Small intestine (tissue), 7 donors: Measurements from ENCODE around the gene ADIPOR2. TPM values are rescaled to one million over a fixed set of nuclear protein-coding genes. Genes with fewer than 3 reads are reported as not detected.
A peak's percentile ranks its signal among the peaks of the same experiment; 100 is the strongest.

Source experiments
- DNase-seq, 2 donors: peaks; one replicate each; pipeline versions ENCODE4 v3.0.0 to v3.0.0-alpha.2; 2013
- FAIRE-seq: peaks from 2 replicates; lab custom pipeline; 2012; peaks lifted over from hg19 to GRCh38; lab: Jason Lieb, UNC
- H3K27ac ChIP-seq, 3 donors: one replicate each; pipeline ENCODE4 v1.5.1; 2013; ENCODE audit warnings: low read length in 2 of 3, mild to moderate bottlenecking in 2 of 3, control low read depth in 1 of 3, inconsistent platforms in 1 of 3, low read depth in 1 of 3, moderate library complexity in 1 of 3
- H3K27me3 ChIP-seq, 3 donors: one replicate each; pipeline ENCODE4 v1.6.1; 2013; ENCODE audit warnings: low read length in 3 of 3, inconsistent platforms in 1 of 3; ENCODE audit not compliant: control insufficient read depth in 3 of 3, insufficient read depth in 3 of 3
- H3K36me3 ChIP-seq, 3 donors: one replicate each; pipeline ENCODE4 v1.6.1; 2013; ENCODE audit warnings: low read length in 3 of 3, inconsistent platforms in 1 of 3, low read depth in 1 of 3, mild to moderate bottlenecking in 1 of 3, moderate library complexity in 1 of 3; ENCODE audit not compliant: control insufficient read depth in 3 of 3, insufficient read depth in 2 of 3
- H3K4me1 ChIP-seq, 3 donors: one replicate each; pipeline ENCODE4 v1.6.1; 2013; ENCODE audit warnings: low read length in 2 of 3, inconsistent platforms in 1 of 3, low read depth in 1 of 3, mild to moderate bottlenecking in 1 of 3, moderate library complexity in 1 of 3; ENCODE audit not compliant: control insufficient read depth in 3 of 3, insufficient read depth in 2 of 3
- H3K4me3 ChIP-seq, 3 donors: one replicate each; pipeline ENCODE4 v1.5.1; 2013; ENCODE audit warnings: low read length in 3 of 3, control low read depth in 1 of 3, inconsistent platforms in 1 of 3, low read depth in 1 of 3, mild to moderate bottlenecking in 1 of 3, moderate library complexity in 1 of 3
- H3K9me3 ChIP-seq, 2 donors: one replicate each; pipeline ENCODE4 v1.6.1; 2013; ENCODE audit warnings: low read depth in 1 of 2, low read length in 1 of 2; ENCODE audit not compliant: control insufficient read depth in 2 of 2, insufficient read depth in 1 of 2
- WGBS, 3 donors: extraction: QIAGEN DNeasy Blood & Tissue Kit; methylation state at CpG; one replicate each; pipeline ENCODE4 v1.1.7; 2013; 5-methylcytosine and 5-hydroxymethylcytosine counted together
- polyA plus RNA-seq, 4 donors: library from polyadenylated mRNA; stranded (reverse) in 3 of 4; unstranded in 1 of 4; fragments of 200-250 nt in 3 of 4; fragments of 120-200 nt in 1 of 4; gene quantifications; one replicate each; pipeline versions ENCODE4 v1.2.1 to v1.2.3, GENCODE V29; 2013
- donor health status: healthy with polysubstance abuse.
- donor health status: control.
- donor health status: control.
- donor health status: Bipolar disorder and iron deficiency.
- donor health status: healthy.

ADIPOR2 gene
- polyA plus RNA-seq, 4 donors: 35.6 to 57.3 (median 48.9) TPM

DNA sequence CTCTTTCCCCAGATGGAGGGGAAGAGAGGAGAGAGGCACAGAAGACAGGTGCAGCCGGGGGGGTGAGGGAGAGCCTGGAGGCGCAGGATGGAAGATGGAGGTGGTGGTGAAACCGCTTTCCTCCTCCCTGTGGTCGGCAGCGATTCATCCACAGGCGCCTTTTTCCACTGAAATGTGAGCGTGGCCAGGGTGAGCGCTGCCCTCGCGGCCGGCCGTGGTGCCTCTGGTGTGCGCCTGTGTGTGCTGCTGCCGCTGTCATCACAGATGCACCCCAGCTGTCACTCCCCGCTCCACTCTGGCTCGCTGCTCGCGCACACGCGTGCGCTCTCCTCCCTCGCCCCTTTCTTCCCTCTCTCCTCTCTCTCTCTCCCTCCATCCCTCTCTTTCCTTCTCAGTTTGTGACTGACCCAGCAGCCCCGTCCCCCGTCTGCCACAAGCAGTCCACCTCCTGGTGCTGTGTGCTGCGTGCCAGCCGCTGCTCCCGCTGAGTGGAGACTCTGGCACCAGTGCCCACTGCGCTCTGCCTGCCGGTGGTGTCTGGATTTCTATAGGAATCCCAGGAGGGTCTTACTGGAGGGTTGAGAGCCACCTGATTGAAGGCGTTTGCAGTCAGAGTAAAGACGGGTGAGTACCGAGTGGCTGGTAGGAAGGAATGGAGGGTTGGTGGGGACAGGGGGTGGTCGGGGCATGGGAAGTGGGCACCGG, 129.5 kb downstream of the ADIPOR2 start, which contains the start of gene LRTM2:
LRTM2 (plus strand) TSS at position 375 of the 705 bp plus-strand sequence. CDS start 7,584 bp downstream, outside the sequence.
- Histone ChIP-seq H3K9me3 (no peaks in the 10 kb centered on the region), H3K4me3 (no peak within 1 kb of the TSS), H3K27me3 (peaks cover 3 to 40% (median 15%) of the 10 kb centered on the region in 3 donors), H3K36me3 (no peaks in the 10 kb centered on the region), H3K4me1 (no peaks in the 10 kb centered on the region), H3K27ac (no peak within 1 kb of the TSS)
- DNase-seq (no peak), FAIRE-seq (no peak)
- 21 to 50% (median 41%) methylated on average over 29 to 34 of the region's 34 CpGs for WGBS, 3 donors

DNA sequence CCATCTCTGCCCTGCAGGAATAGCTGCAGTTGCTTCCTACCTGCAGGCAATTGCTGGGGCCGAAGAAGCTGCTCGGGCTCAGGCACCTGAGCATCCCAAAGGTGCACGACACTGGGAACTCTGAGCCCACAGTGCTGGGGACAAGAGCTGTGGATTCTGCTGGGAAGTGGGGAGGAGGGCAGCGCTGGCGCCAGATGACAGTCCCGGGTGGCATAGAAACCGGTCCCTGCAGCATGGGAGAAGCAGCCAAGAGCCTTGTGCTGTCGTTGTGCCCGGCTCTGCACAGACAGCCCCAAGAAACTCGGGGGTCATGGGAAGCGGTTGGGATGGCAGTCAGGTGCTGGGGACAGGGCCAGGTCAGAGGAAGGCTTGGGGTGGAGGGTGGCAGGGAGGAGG, 130.0 kb downstream of the ADIPOR2 start:
- Histone ChIP-seq H3K36me3 (no peaks in the 10 kb centered on the region), H3K27ac (no peak overlapping the region), H3K9me3 (no peaks in the 10 kb centered on the region), H3K27me3 (peaks cover 3 to 40% (median 15%) of the 10 kb centered on the region in 3 donors), H3K4me3 (no peak overlapping the region), H3K4me1 (no peaks in the 10 kb centered on the region)
- FAIRE-seq (no peak), DNase-seq (no peak)
- WGBS, 3 donors: 72 to 83% (median 77%) methylated on average over 11 of the region's 11 CpGs

DNA sequence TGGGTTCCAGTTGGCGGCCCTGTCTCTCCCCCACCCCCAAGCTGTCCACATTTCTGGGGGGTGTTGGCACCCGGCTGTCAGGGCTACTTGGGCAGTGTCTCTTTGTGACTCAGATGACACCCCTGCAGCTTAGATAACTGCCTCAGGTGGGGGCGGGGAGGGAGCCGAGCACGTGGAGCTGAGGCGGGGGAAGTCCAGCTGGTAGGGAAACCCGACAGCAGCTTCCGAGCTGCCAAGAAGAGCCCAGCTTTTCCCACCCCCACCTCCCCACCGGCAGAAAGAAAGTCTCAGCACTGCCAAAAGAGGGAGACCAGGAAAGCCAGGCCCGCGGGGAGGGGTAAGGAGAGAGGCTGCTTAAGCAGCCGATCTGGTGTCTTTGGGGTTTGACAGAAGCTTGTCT, 130.9 kb downstream of the ADIPOR2 start:
- 22 to 29% (median 29%) methylated on average over 12 of the region's 12 CpGs for WGBS, 3 donors
- H3K4me3 ChIP-seq: no peak overlapping the region
- no peaks in the 10 kb centered on the region for H3K9me3 ChIP-seq
- no peaks in the 10 kb centered on the region for H3K36me3 ChIP-seq
- DNase-seq (no peak), FAIRE-seq (no peak)
- no peaks in the 10 kb centered on the region for H3K4me1 ChIP-seq
- H3K27ac ChIP-seq: no peak overlapping the region
- peaks cover 3 to 40% (median 15%) of the 10 kb centered on the region in 3 donors for H3K27me3 ChIP-seq

DNA sequence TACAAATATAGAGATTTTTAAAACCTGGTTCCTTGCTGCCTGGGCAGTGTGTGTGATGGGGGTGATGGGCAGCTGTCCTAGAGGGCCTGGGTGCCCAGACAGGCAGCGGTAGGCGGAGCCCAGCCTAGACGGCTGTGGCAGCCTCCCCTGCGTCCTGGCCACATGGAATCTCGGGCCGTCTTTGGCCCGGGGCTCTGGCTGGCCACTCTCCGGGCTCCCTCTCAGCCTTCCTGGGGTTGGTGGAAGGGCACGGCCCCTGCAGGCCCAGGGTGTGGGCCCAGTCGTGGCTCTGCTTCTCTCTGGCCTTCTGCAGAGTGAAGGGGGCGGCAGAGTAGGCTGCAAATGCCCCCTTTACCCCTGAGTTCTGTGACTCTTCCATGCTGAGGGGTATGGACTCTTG, 131.8 kb downstream of the ADIPOR2 start:
- Histone ChIP-seq H3K27me3 (peaks cover 3 to 40% (median 15%) of the 10 kb centered on the region in 3 donors), H3K4me1 (no peaks in the 10 kb centered on the region), H3K36me3 (no peaks in the 10 kb centered on the region), H3K27ac (no peak overlapping the region), H3K9me3 (no peaks in the 10 kb centered on the region), H3K4me3 (no peak overlapping the region)
- DNase-seq (no peak), FAIRE-seq (no peak)
- 76 to 83% (median 79%) methylated on average over 11 of the region's 11 CpGs for WGBS, 3 donors

DNA sequence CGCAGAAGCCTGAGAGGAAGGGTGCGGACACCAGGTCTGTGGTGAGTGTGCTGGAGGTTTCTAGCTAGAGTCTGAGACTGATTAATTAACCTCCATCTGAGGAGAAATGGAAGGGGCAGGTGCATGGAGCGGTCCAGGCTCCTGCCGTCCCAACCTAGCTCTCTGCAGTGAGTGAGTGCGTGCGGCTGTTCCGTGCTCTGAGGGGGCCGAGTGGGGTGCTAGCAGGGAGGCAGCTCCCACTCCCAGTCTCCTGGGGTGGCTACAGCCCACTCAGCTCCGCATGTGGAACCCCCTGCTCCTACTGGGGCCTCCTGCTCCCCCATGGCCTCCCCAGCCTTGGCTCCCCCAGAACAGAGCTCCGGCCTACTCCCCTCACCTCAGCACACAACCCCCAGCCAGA, 132.4 kb downstream of the ADIPOR2 start:
- Histone ChIP-seq H3K4me1 (no peaks in the 10 kb centered on the region), H3K27me3 (peaks cover 3 to 40% (median 15%) of the 10 kb centered on the region in 3 donors), H3K27ac (no peak overlapping the region), H3K4me3 (no peak overlapping the region), H3K36me3 (no peaks in the 10 kb centered on the region), H3K9me3 (no peaks in the 10 kb centered on the region)
- DNase-seq (no peak), FAIRE-seq (no peak)
- 95 to 97% (median 95%) methylated on average over 9 to 10 of the region's 10 CpGs for WGBS, 3 donors

DNA sequence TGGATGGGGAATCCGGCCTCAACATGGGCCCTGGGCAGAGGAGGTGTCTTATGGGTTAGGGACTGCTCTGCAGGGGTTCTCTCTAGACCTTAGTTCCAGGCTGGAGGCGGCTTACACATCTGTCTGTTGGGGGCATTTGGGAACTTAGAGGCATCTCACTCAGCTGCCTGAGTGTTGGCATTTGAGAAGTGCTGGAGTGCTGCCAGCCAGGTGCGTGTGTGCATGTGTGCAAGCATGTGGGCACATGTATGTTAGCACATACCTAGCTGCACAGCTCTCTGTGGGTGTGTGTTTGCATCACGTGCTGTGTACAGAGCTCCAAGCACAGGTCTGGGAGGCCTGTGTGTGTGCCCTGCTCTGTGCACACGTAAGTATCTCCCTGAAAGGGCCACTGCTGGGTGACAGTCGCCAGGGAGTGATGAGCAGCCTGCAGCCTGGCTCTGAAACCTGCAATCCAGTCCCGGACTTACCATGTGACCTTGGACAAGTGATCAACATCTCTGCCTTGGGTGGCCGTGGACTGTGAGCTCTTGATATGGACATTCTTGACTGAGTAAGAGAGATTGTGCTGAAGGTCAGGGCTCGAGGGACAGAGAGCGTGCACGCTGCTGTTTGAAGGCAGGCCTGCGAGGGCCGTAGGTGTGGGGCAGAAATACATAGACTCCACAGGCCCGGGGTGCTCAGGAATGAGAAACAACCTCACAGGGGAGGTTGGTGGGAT, 134.7 kb downstream of the ADIPOR2 start:
- H3K27me3 ChIP-seq: peaks cover 0 to 27% (median 9%) of the 10 kb centered on the region in 3 donors
- DNase-seq (peak in 1 of 2 donors; percentile 24), FAIRE-seq (no peak)
- H3K36me3 ChIP-seq: no peaks in the 10 kb centered on the region
- no peak overlapping the region for H3K4me3 ChIP-seq
- H3K4me1 ChIP-seq: no peaks in the 10 kb centered on the region
- no peak overlapping the region for H3K27ac ChIP-seq
- no peaks in the 10 kb centered on the region for H3K9me3 ChIP-seq
- WGBS, 3 donors: 59 to 77% (median 62%) methylated on average over 14 of the region's 14 CpGs

DNA sequence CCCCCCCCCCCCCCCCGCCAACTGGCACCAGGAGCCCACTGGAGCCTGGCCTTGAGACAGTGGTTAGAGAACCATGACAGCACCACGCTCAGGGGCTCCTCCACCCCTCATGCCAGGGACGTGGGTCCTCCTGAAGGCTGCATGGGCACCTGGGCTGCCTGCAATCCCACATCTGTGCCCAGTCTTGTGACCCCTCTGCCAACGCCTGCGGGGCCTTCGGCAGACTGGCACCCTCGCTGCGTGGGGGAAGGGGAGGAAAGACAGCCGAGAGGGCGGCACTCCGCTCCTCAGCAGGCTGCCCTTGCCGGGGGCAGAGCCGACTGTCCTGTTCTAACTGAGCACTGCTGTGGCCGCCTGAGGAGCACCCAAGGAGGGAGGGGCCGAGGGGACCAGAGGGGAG, 135.5 kb downstream of the ADIPOR2 start:
- Histone ChIP-seq H3K27me3 (peaks cover 0 to 25% (median 6%) of the 10 kb centered on the region in 3 donors), H3K9me3 (no peaks in the 10 kb centered on the region), H3K27ac (no peak overlapping the region), H3K4me3 (no peak overlapping the region), H3K4me1 (peaks cover 0 to 2% (median 0%) of the 10 kb centered on the region in 3 donors), H3K36me3 (no peaks in the 10 kb centered on the region)
- WGBS, 3 donors: 73 to 80% (median 78%) methylated on average over 8 to 15 of the region's 15 CpGs
- FAIRE-seq: no peak
- no peak for DNase-seq

DNA sequence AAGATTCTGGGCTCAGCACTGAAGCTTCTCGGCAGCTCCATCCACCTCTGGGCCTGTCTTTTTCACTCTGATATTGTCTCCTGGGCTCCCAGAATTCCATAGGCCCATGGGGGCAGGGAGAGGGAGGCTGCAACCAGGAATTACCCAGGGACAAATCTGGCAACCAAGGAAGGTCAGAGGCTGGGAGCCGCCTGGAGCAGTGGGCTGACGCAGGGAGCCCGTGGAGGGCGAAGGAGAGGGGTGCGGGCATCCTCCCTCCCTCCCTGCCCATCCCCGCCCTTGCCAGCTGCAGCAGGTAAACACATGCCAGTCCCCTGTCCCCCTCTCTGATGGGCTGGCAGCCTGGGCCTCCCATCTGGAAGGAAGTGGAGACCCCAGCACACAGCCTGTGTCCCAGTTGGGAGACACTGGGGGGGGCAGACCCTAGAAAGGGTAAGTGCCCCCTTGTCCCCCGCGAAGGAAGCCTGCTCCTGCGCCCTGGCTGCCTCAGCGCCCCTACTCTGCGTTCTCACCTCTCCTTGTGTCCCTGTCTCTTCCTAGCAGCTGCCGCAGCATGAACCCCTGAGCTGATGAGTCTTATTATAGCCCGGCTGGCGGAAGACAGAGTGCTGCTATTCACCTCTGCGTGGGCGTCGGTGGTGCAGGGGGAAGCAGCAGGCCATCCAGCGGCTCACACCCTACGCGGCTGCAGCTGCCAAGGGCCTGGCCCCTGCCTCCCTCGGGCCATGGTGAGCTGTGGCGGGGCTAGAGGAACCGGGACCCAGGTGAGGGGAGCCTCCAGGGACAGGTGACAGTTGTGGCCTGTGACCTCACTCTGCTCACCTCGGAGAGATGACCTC, 136.2 kb downstream of the ADIPOR2 start:
- H3K4me1 ChIP-seq: peaks cover 0 to 2% (median 0%) of the 10 kb centered on the region in 3 donors
- WGBS, 3 donors: 64 to 73% (median 68%) methylated on average over 20 to 25 of the region's 25 CpGs
- no peaks in the 10 kb centered on the region for H3K36me3 ChIP-seq
- H3K4me3 ChIP-seq: no peak overlapping the region
- H3K9me3 ChIP-seq: no peaks in the 10 kb centered on the region
- DNase-seq: no peak
- H3K27ac ChIP-seq: no peak overlapping the region
- no peak for FAIRE-seq
- H3K27me3 ChIP-seq: peaks cover 0 to 19% (median 5%) of the 10 kb centered on the region in 3 donors
